H1 (cell line): ENCODE results near the gene AZGP1. TPM values are rescaled to one million over a fixed set of nuclear protein-coding genes. Genes with fewer than 3 reads are reported as not detected.

Source experiments
- CTCF ChIA-PET: fragments of 300-600 bp; sonication (Branson Sonifier 250); formaldehyde crosslinking; loops from one replicate; lab custom pipeline; 2021; ENCODE audit not compliant: partially characterized antibody; lab: Charles Lee
- POLR2A ChIA-PET: fragments of 300-600 bp; sonication (Branson Sonifier 250); formaldehyde crosslinking; loops from one replicate; lab custom pipeline; 2021; ENCODE audit warnings: inconsistent platforms; ENCODE audit not compliant: partially characterized antibody; lab: Charles Lee
- DNase-seq, 2 experiments: peaks; one replicate each; pipeline versions ENCODE4 v3.0.0 to v3.0.0-alpha.2; 2010 to 2022; ENCODE audit warnings: low spot score in 2 of 2, low read depth in 1 of 2, mixed read lengths in 1 of 2
- FAIRE-seq: peaks from 2 replicates; lab custom pipeline; 2011; peaks lifted over from hg19 to GRCh38; lab: Jason Lieb, UNC
- H2AFZ ChIP-seq: 2 replicates; pipeline ENCODE4 v1.8.1; 2012; ENCODE audit warnings: low read length, inconsistent platforms
- H2AK5ac ChIP-seq: 2 replicates; pipeline ENCODE4 v1.6.1; 2013; ENCODE audit warnings: low read depth, low read length
- H2BK120ac ChIP-seq: replicated peaks from 2 replicates; pipeline ENCODE3; 2013; ENCODE audit warnings: low read depth, low read length, inconsistent platforms
- H2BK12ac ChIP-seq: 2 replicates; pipeline ENCODE4 v1.6.1; 2013; ENCODE audit warnings: low read depth, low read length
- H2BK15ac ChIP-seq: 2 replicates; pipeline ENCODE4 v1.6.1; 2013; ENCODE audit warnings: low read length
- H2BK20ac ChIP-seq: 2 replicates; pipeline ENCODE4 v1.6.1; 2013; ENCODE audit warnings: low read length
- H2BK5ac ChIP-seq: 2 replicates; pipeline ENCODE4 v1.6.1; 2013; ENCODE audit warnings: low read depth, low read length
- H3K14ac ChIP-seq: 2 replicates; pipeline ENCODE4 v1.6.1; 2013; ENCODE audit warnings: inconsistent platforms; ENCODE audit not compliant: insufficient read length
- H3K18ac ChIP-seq: 2 replicates; pipeline ENCODE4 v1.6.1; 2013; ENCODE audit warnings: low read length; ENCODE audit errors: extremely low read depth
- H3K23ac ChIP-seq: 2 replicates; pipeline ENCODE4 v1.6.1; 2013; ENCODE audit warnings: inconsistent platforms; ENCODE audit not compliant: insufficient read length
- H3K23me2 ChIP-seq: 2 replicates; pipeline ENCODE4 v1.6.1; 2013; ENCODE audit warnings: low read depth, low read length
- H3K27ac ChIP-seq: 2 replicates; pipeline ENCODE4 v1.6.1; 2011; ENCODE audit warnings: low read depth, low read length, inconsistent platforms
- H3K27me3 ChIP-seq, 4 experiments: replicated peaks in 1 of 4; 1 replicate in 1 of 4; 2 replicates in 3 of 4; pipeline versions ENCODE4 v1.6.1 to v1.8.1; 2011 to 2013; ENCODE audit warnings: low read length in 3 of 4, mild to moderate bottlenecking in 3 of 4, inconsistent platforms in 2 of 4, mixed read lengths in 2 of 4, moderate library complexity in 1 of 4; ENCODE audit not compliant: control insufficient read depth in 3 of 4, insufficient read depth in 3 of 4; ENCODE audit errors: extremely low read depth in 1 of 4
- H3K36me3 ChIP-seq, 4 experiments: 2 replicates each; pipeline versions ENCODE4 v1.6.1 to v1.8.1; 2011 to 2013; ENCODE audit warnings: mild to moderate bottlenecking in 4 of 4, low read length in 3 of 4, moderate library complexity in 2 of 4, control low read depth in 1 of 4, inconsistent platforms in 1 of 4; ENCODE audit not compliant: insufficient read depth in 4 of 4, control insufficient read depth in 2 of 4
- H3K4ac ChIP-seq: replicated peaks from 2 replicates; pipeline ENCODE3; 2013; ENCODE audit warnings: low read length, low read depth, mixed read lengths, inconsistent platforms; ENCODE audit not compliant: insufficient read length
- H3K4me1 ChIP-seq, 4 experiments: replicated peaks in 1 of 4; 1 replicate in 1 of 4; 2 replicates in 3 of 4; pipeline versions ENCODE4 v1.6.1 to v1.8.1; 2011 to 2013; ENCODE audit warnings: low read length in 3 of 4, inconsistent platforms in 2 of 4, mixed read lengths in 1 of 4; ENCODE audit not compliant: insufficient read depth in 4 of 4, control insufficient read depth in 3 of 4
- H3K4me2 ChIP-seq, 2 experiments: 2 replicates each; pipeline versions ENCODE4 v1.6.1 to v1.8.1; 2011 to 2013; ENCODE audit warnings: low read depth in 2 of 2, low read length in 2 of 2, control low read depth in 1 of 2, inconsistent platforms in 1 of 2, mild to moderate bottlenecking in 1 of 2; ENCODE audit not compliant: insufficient read depth in 1 of 2
- H3K4me3 ChIP-seq, 4 experiments: fragments of 200-600, 300-600 bp in 1 of 4; sonication (generic), shearing (Covaris generic), sonication (Bioruptor Twin) in 1 of 4; 2 replicates each; pipeline versions ENCODE4 v1.5.1 to v1.8.1; 2011 to 2016; ENCODE audit warnings: low read length in 4 of 4, low read depth in 3 of 4, control low read depth in 2 of 4, inconsistent platforms in 2 of 4, mild to moderate bottlenecking in 2 of 4, mixed read lengths in 1 of 4, moderate library complexity in 1 of 4; ENCODE audit not compliant: insufficient read depth in 2 of 4; ENCODE audit errors: extremely low read depth in 1 of 4
- H3K56ac ChIP-seq: replicated peaks from 2 replicates; pipeline ENCODE3; 2013; ENCODE audit warnings: low read depth, mild to moderate bottlenecking, mixed read lengths, low read length, inconsistent platforms; ENCODE audit not compliant: insufficient read length
- H3K79me1 ChIP-seq: 2 replicates; pipeline ENCODE4 v1.6.1; 2013; ENCODE audit warnings: low read depth, low read length, control low read depth
- H3K79me2 ChIP-seq, 2 experiments: 2 replicates each; pipeline versions ENCODE4 v1.6.1 to v1.8.1; 2012 to 2013; ENCODE audit warnings: low read length in 2 of 2, mild to moderate bottlenecking in 2 of 2, inconsistent platforms in 1 of 2; ENCODE audit not compliant: insufficient read depth in 2 of 2, control insufficient read depth in 1 of 2
- H3K9ac ChIP-seq, 4 experiments: replicated peaks in 1 of 4; 1 replicate in 1 of 4; 2 replicates in 3 of 4; pipeline versions ENCODE4 v1.6.1 to v1.8.1; 2011 to 2013; ENCODE audit warnings: low read depth in 3 of 4, low read length in 3 of 4, control low read depth in 2 of 4, mild to moderate bottlenecking in 2 of 4, moderate library complexity in 2 of 4, inconsistent platforms in 1 of 4; ENCODE audit errors: extremely low read depth in 1 of 4
- H3K9me3 ChIP-seq, 2 experiments: 2 replicates each; pipeline versions ENCODE4 v1.6.1 to v1.8.1; 2012 to 2013; ENCODE audit warnings: mild to moderate bottlenecking in 2 of 2, moderate library complexity in 2 of 2, control low read depth in 1 of 2, inconsistent platforms in 1 of 2, low read depth in 1 of 2, low read length in 1 of 2, mixed read lengths in 1 of 2; ENCODE audit not compliant: insufficient read depth in 2 of 2
- H4K20me1 ChIP-seq, 2 experiments: replicated peaks in 1 of 2; 2 replicates each; pipeline versions ENCODE3 to v1.8.1; 2011 to 2013; ENCODE audit warnings: inconsistent platforms in 2 of 2, low read length in 2 of 2, mild to moderate bottlenecking in 1 of 2; ENCODE audit not compliant: insufficient read depth in 2 of 2, control insufficient read depth in 1 of 2
- H4K5ac ChIP-seq: 2 replicates; pipeline ENCODE4 v1.6.1; 2013; ENCODE audit warnings: low read length, low read depth, mixed read lengths, inconsistent platforms; ENCODE audit not compliant: insufficient read length
- H4K8ac ChIP-seq: 2 replicates; pipeline ENCODE4 v1.8.0; 2013; ENCODE audit warnings: mild to moderate bottlenecking, moderate library complexity, low read length, inconsistent platforms; ENCODE audit not compliant: insufficient read depth; ENCODE audit errors: extremely low read depth
- H4K91ac ChIP-seq: replicated peaks from 2 replicates; pipeline ENCODE3; 2013; ENCODE audit warnings: low read length, mixed read lengths, inconsistent platforms; ENCODE audit not compliant: insufficient read length
- JUND ChIP-seq: IDR thresholded peaks from 2 replicates; pipeline ENCODE4 v1.6.1; 2011; ENCODE audit warnings: mild to moderate bottlenecking, improper control_type of control experiment, low read length
- WGBS, 2 experiments: shearing (Covaris generic) in 1 of 2; methylation state at CpG; one replicate each; pipeline versions ENCODE4 v1.1.6 to v1.1.7; 2013 to 2015; ENCODE audit warnings: low lambda C conversion rate in 2 of 2, mixed read lengths in 2 of 2, inconsistent platforms in 1 of 2, low coverage in 1 of 2, missing lambda C conversion rate in 1 of 2; ENCODE audit not compliant: insufficient replicate concordance in 2 of 2, insufficient coverage in 1 of 2, insufficient read length in 1 of 2; ENCODE audit errors: extremely low coverage in 1 of 2, missing lambda C conversion rate in 1 of 2; 5-methylcytosine and 5-hydroxymethylcytosine counted together
- polyA plus RNA-seq, 7 experiments: library from polyadenylated mRNA; depleted of rRNA in 3 of 7; stranded (reverse) in 5 of 7; unstranded in 2 of 7; fragments of >200 nt in 5 of 7; fragments of 200-250 nt in 2 of 7; gene quantifications; 1 replicate in 5 of 7; 2 replicates in 1 of 7; 4 replicates in 1 of 7; pipeline versions ENCODE4 v1.2.1 to v1.2.3, GENCODE V29; 2011 to 2013; ENCODE audit warnings: missing spikeins in 2 of 7, mixed read lengths in 2 of 7
- total RNA-seq: library from RNA; stranded (reverse); fragmentation: NEBNext Ultra II Directional; extraction: Animal tissue kit (Norgen Biotek cat#: 25700); gene quantifications from 2 replicates; pipeline ENCODE4 v1.2.1, GENCODE V29; 2021

Gene AZGP1
- total and polyA plus RNA-seq, 2 of the 8 experiments (the other 6 are each of a cell fraction or from before 2014, with no cell fraction given): 0.52 to 0.68 TPM

DNA sequence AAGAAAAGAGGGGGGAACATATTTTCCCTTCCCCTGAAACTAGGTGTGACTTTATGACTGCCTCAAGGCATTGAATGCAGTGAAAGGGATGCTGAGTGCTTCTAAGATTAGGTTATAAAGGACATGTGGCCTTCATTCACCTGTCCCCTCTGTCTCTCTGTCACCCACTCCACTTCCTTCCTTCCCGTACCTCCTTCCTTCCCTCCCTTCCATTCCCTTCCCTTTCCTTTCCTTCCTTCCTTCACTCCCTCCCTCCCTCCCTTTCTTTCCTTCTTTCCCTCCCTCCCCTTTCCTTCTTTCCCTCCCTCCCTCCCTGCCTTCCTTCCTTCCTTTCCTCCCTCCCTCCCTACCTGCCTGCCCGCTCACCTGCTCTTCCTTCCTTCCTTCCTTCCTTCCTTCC is 35.1 kb upstream of the AZGP1 start:
- H3K36me3 ChIP-seq: no peaks in the 10 kb centered on the region
- no peak for TF ChIP-seq JUND
- TF ChIP-seq, all 59 proteins: peak for 0
- Histone ChIP-seq H3K14ac (no peak overlapping the region), H4K5ac (no peak overlapping the region), H2AFZ (no peak overlapping the region), H2BK12ac (no peak overlapping the region), H3K79me2 (peaks cover 2 to 3% of the 10 kb centered on the region in 2 experiments), H3K27ac (no peak overlapping the region), H3K4me1 (no peaks in the 10 kb centered on the region), H3K9me3 (no peaks in the 10 kb centered on the region), H3K4me2 (no peak overlapping the region), H3K4me3 (no peak overlapping the region), H2BK20ac (no peak overlapping the region), H3K23ac (no peak overlapping the region), H3K79me1 (no peaks in the 10 kb centered on the region; the same call in 1 of the 2 replicates), H3K9ac (no peak overlapping the region), H4K91ac (no peak overlapping the region), H3K18ac (no peak overlapping the region), H2BK15ac (no peak overlapping the region), H2BK120ac (no peak overlapping the region), H3K23me2 (peaks cover 3% of the 10 kb centered on the region; the same call in 1 of the 2 replicates), H4K8ac (no peak overlapping the region), H3K4ac (no peak overlapping the region), H3K56ac (no peak overlapping the region), H2AK5ac (no peak overlapping the region), H4K20me1 (no peaks in the 10 kb centered on the region), H3K27me3 (no peaks in the 10 kb centered on the region), H2BK5ac (no peak overlapping the region)
- ChIA-PET POLR2A (interaction anchor here (1.2 to 7.4 kb wide), 2 partner anchors 12 to 14 kb away, joined by 4 to 47 read pairs; no protein-coding TSS in a partner anchor), CTCF (interaction anchor here (0.6 to 9.7 kb wide), 4 partner anchors 17 to 41 kb away, joined by 3 to 99 read pairs (median 4); no protein-coding TSS in a partner anchor)
- no peak for DNase-seq
- no peak for FAIRE-seq
- WGBS, 2 experiments: 100% methylated on average over 1 of the region's 2 CpGs; no CpG with 5 or more reads in 1 of the 2 experiments
